ENCODE measurements around the gene EPHB3. TPM values are rescaled to one million over a fixed set of nuclear protein-coding genes. Genes with fewer than 3 reads are reported as not detected.
A peak's percentile ranks its signal among the peaks of the same experiment; 100 is the strongest.

EPHB3 gene
- total RNA-seq, 2 experiments from 2014 or later: 0.12 to 0.22 TPM

DNA sequence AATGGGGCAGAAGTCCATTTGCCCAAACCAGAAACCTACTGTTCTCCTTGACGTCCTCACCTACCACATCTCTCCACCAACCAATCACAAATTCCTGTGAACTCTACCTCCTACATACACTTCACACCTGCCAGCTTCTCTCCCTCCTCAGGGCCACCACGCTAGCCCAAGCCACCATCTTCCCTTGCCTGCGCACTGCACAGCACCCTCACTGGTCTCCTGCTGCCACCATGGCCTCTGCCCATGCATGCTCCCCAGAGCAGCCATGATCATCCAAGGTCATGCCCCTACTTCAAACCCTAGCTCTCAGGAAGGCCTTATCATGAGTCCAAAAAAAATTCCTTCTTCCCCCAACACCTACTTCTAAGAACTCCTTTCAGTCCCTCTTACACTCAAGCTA lies 1.1 kb upstream of the EPHB3 start:
- Mint-ChIP-seq H3K27me3 (peaks cover 46% of the 10 kb centered on the region), H3K27ac (peak overlapping the region; percentile 22), H3K4me1 (peaks cover 40% of the 10 kb centered on the region), H3K9me3 (no peaks in the 10 kb centered on the region), H3K4me3 (peak overlapping the region; percentile 51), H3K36me3 (ENCODE audit: low read depth) (no peaks in the 10 kb centered on the region)
- POLR2A ChIA-PET: no interaction called here
- no peak for DNase-seq
- CTCF ChIA-PET: interaction anchor here (0.5 to 2.7 kb wide), 44 partner anchors 8 to 739 kb away, joined by 3 to 17 read pairs (median 5); partner anchors contain the start of genes THPO and VPS8

DNA sequence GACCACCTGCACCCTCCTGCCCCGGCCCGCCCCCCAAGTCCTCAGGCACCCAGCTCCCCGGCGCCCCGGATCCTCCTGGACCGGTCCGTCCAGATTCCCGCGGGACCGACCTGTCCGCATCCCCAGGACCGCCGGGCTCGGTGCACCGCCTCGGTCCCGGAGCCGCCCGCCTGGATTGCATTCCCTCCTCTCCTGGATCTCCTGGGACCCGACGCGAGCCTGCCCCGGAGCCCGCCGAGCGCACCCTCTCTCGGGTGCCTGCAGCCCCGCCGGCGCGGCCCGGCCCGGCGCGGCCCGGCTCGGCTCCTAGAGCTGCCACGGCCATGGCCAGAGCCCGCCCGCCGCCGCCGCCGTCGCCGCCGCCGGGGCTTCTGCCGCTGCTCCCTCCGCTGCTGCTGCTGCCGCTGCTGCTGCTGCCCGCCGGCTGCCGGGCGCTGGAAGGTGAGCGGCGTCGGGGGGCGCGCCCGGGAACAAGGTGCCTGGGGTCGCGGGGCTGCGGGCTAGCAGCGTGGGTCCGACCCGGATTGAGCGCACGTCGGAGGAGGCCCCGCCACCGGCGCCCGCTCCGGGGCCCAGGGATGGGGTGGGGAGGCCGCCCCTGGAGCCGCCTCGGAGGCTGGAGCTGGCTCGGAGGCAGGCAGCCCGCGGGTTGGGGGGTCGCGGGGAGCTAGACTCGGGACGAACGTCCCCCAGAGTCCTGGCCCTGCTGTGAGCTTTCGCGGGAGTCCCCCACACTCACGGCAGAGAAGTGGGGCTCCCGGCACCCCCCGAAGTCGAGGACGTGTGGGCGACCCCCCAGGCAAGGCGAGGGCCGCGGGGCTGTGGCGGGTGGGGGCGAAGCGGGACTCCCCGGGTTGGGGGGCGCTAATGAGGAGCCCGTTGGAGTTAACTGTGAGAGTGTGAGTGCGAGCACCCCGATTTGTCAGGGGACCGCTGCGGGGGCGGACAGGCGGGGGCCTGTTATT lies 610 bp downstream of the EPHB3 start:
- Mint-ChIP-seq H3K27me3 (peaks cover 46% of the 10 kb centered on the region), H3K4me1 (peaks cover 26% of the 10 kb centered on the region), H3K36me3 (ENCODE audit: low read depth) (no peaks in the 10 kb centered on the region), H3K4me3 (no peak overlapping the region), H3K27ac (no peak overlapping the region), H3K9me3 (no peaks in the 10 kb centered on the region)
- CTCF ChIA-PET: interaction anchor here (0.5 to 2.7 kb wide), 39 partner anchors 7 to 261 kb away, joined by 3 to 17 read pairs (median 5); partner anchors contain the start of genes THPO and VPS8
- DNase-seq: no peak
- POLR2A ChIA-PET: no interaction called here

DNA sequence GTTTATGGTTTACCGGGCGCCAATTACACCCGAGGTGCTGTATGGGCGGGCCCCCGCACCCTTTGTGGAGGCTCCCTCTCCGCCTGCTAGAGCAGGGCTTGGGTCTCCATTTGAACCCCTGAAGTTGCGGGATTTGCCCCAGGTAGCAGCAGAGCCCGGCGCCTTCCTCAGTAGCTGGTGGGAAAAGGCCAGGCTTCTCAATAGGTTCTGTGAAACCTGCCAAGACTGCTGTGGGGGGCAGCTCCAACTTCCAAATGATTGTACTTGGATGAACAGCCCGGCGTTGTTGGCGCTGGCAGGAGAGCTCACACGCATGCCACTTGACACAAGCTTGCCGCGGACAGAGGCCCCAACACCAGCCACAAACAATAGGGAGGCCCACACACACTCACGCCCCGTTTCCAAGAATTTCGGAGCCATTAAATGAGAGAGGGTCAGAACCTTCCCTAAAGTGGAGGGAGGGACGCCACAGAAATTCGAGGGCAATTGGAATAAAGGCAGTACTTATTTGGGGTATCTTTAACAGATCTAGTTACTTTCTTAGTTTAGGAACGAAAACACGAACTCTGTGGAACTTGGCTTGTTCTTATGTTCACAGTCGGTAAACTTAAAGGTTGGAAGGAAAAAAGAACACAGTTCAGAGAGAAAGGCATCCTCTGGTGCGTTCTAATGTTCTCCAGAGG lies 1.4 kb downstream of the EPHB3 start:
- Mint-ChIP-seq H3K9me3 (no peaks in the 10 kb centered on the region), H3K36me3 (ENCODE audit: low read depth) (no peaks in the 10 kb centered on the region), H3K4me1 (peaks cover 25% of the 10 kb centered on the region), H3K27ac (no peak overlapping the region), H3K27me3 (peaks cover 49% of the 10 kb centered on the region), H3K4me3 (no peak overlapping the region)
- ChIA-PET POLR2A (no interaction called here), CTCF (interaction anchor here (1.2 to 2.7 kb wide), 3 partner anchors 191 to 248 kb away, joined by 4 to 12 read pairs (median 6); partner anchors contain the start of gene VPS8)
- no peak for DNase-seq

DNA sequence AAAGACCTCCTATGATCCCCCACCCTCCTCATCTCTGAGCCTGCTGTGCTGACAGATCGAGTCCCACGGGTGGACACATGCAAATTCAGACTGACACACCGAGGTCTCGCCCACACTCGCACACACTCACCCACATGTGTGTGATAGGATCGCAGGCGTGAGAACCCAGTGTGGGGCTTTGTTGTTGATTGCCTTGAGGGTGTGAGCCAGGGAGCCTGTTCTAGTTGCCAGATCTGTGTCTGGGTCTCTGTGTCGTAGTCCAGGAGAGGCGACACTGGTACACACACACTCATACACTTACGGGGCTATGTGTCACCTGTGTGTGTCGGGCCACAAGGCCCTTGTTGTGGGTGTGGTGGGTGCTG lies 2.0 kb downstream of the EPHB3 start:
- Mint-ChIP-seq H3K4me3 (no peak overlapping the region), H3K27ac (no peak overlapping the region)

DNA sequence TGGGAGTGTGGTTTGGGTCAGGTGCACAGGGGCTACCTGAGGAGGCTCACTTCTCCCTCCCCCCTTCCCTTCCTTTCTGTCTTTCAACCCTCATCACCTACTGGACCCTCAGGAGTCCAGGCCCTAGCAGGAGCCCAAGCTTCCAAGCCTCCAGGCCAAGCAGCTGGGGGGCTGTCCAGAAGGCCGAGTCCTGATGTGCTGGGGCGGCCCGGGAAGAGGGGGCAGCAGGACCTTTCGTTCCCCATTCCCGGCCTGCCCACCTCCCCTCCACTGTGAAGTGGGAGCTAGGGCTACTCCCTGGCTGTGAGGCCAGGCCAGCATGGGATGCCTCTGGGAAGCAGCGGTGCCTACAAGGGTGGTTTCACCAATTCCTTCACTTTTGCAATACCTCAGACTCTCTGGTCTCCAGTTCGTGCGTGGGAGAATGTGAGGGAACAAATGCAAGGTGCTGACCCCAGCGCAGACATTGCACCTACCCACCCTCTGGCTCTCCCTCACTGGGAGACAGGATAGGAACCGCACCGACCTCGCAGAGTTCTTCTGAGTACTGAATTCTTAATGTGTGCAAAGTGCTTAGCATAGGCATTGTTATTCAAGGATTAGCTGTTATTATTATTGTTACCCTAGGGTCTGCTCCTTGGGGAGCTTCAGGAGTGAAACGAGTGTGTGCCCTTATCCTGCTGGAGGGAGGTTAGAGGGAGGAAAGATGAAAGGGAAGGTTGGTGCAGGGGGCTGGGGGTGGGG lies 2.5 kb downstream of the EPHB3 start:
- Mint-ChIP-seq H3K27ac (no peak overlapping the region), H3K36me3 (ENCODE audit: low read depth) (no peaks in the 10 kb centered on the region), H3K4me3 (no peak overlapping the region), H3K27me3 (peaks cover 53% of the 10 kb centered on the region), H3K9me3 (no peaks in the 10 kb centered on the region), H3K4me1 (peaks cover 22% of the 10 kb centered on the region)
- ChIA-PET POLR2A (no interaction called here), CTCF (interaction anchor here (1.0 kb wide), 1 partner anchor 9 kb away, joined by 3 read pairs; no protein-coding TSS in a partner anchor)
- no peak for DNase-seq

More for the DNA sequence above, 2.0 kb downstream of the EPHB3 start:
- peaks cover 51% of the 10 kb centered on the region for H3K27me3 Mint-ChIP-seq
- ChIA-PET CTCF (no interaction called here), POLR2A (no interaction called here)
- H3K4me1 Mint-ChIP-seq: peaks cover 22% of the 10 kb centered on the region
- H3K9me3 Mint-ChIP-seq: no peaks in the 10 kb centered on the region
- H3K36me3 Mint-ChIP-seq (ENCODE audit: low read depth): no peaks in the 10 kb centered on the region
- no peak for DNase-seq

DNA sequence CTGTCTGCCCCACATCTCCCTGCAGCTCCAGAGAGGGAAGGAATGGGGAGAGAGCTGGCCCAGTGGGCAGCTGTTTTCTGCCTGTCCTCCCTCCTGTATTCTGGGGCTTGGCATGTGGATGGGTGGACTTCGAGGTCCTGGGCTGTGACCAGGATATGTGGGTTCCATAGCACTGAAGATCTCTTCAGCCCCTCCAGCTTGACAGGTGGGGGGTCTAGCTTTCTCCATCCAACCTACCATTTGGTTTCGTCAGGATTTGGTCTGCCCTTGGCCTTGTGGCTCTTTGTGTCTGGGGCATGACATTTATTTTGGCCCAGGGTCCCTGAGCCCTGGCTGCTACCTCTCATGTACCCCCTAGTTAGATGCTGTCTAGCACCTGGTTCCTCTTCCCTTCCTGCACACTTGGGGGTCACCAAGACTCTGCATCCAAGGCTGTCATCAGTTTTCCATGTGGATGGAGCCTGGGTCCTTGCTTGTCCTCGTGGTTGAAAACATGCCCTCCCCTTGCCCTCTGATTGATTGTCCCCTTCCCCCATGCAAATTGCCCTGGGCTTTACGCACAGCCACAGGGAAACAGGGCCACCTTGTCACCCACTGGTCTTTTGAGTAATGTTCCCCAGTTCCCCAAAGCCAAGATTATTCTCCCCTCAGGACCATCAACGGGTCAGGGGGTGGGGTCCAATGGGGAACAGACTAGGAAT lies 3.2 kb downstream of the EPHB3 start:
- Mint-ChIP-seq H3K36me3 (ENCODE audit: low read depth) (no peaks in the 10 kb centered on the region), H3K27ac (no peak overlapping the region), H3K4me3 (no peak overlapping the region), H3K9me3 (no peaks in the 10 kb centered on the region), H3K4me1 (peaks cover 22% of the 10 kb centered on the region), H3K27me3 (peaks cover 57% of the 10 kb centered on the region)
- POLR2A ChIA-PET: no interaction called here
- CTCF ChIA-PET: interaction anchor here (1.0 to 1.5 kb wide), 3 partner anchors 10 to 239 kb away, joined by 3 read pairs; no protein-coding TSS in a partner anchor
- no peak for DNase-seq

DNA sequence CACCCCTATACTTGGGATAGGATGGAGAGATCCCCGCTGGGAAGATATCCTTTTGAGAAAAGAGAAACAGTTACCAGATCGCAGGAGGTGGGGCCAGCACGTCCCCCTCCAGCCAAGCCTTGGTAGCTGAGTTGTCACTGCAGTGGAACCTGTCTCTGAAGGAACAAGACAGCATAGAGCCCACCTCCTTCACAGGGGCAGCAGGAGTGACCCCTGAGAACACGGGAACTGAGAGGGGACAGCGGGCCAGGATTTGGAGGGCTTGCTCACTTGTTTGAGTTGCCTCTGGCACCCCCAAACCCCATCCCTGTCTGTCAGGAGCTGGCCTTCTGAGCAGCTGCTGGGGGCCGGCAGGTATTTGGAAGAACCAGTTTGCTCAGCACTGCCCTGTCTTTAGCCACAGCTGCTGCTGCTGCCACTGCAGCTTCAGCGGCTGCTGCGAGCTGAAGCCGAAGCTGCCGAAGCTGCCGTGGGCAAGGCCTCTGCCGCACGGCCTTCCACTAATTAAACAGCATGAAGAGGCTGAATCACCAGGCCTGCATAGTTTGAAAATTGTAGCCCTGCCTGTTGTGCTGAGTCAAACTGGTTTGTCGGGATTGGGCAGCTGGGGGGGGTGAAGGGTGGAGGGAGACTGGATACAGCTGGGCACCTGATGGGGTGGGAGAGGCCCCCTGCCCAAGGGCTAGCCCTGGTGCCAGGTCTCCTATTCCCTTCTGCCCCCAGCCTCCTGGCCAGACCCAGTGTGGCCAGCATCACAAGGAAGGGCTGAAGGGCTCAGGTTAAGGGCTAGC lies 4.0 kb downstream of the EPHB3 start:
- Mint-ChIP-seq H3K27me3 (peaks cover 58% of the 10 kb centered on the region), H3K4me3 (no peak overlapping the region)
- POLR2A ChIA-PET: interaction anchor here (0.5 kb wide), 1 partner anchor 550 kb away, joined by 3 read pairs; no protein-coding TSS in a partner anchor

DNA sequence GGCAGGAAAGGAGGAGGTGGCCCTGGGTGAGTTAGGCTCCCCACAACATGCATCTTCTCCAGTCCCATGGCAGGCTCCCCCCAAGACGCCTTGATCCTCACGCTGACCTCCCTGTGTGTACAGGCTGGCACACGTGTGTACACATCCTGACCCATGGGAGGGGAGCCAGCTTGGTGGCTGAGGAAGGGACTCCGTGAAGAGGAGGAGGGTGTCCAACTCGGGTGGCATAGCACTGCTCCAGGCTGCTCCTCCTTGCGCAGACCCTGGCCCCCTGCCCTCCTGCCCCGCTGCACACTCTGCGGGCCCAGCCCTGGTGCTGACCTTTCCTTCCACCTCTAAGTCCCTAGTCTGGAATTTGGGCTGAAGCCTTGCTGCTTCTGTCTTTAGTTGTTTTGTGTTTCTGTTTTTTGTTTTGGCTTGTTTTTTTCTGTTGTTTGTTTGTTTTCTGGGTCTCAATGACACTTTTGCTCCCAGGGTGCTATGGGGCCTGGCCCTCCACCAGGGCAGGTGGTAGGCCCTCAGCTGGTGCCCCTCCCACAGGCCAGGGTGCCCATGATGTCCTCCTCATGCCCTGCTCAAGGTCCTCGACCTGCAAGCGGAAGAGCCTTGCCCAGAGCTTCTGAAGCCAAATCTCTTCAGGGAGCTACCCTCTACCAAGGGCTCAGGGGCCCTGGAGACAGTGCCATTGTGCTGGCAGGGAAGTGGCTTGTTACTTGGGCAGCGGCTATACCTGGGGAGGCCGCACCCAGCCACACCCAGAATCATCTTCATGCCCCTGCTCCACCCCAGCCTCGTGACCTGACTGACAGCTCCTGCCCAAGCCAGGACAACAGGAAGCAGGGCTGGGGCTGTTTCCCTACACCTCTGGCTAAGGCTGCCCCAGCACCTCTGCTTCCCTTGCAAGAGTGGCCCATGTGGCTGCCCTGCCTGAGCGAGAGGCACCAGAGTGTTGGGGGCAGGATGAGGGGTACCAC lies 5.1 kb downstream of the EPHB3 start:
- H3K9me3 Mint-ChIP-seq: no peaks in the 10 kb centered on the region
- peaks cover 8% of the 10 kb centered on the region for H3K4me1 Mint-ChIP-seq
- H3K27ac Mint-ChIP-seq: no peak overlapping the region
- ChIA-PET POLR2A (interaction anchor here (0.5 kb wide), 1 partner anchor 551 kb away, joined by 3 read pairs; no protein-coding TSS in a partner anchor), CTCF (no interaction called here)
- DNase-seq: no peak
- peaks cover 55% of the 10 kb centered on the region for H3K27me3 Mint-ChIP-seq
- no peak overlapping the region for H3K4me3 Mint-ChIP-seq
- H3K36me3 Mint-ChIP-seq (ENCODE audit: low read depth): no peaks in the 10 kb centered on the region

More for the DNA sequence above, 4.0 kb downstream of the EPHB3 start:
- Mint-ChIP-seq H3K4me1 (peaks cover 18% of the 10 kb centered on the region), H3K36me3 (ENCODE audit: low read depth) (no peaks in the 10 kb centered on the region), H3K27ac (no peak overlapping the region), H3K9me3 (no peaks in the 10 kb centered on the region)
- CTCF ChIA-PET: interaction anchor here (1.0 to 1.5 kb wide), 2 partner anchors 151 to 238 kb away, joined by 3 read pairs; no protein-coding TSS in a partner anchor
- no peak for DNase-seq

DNA sequence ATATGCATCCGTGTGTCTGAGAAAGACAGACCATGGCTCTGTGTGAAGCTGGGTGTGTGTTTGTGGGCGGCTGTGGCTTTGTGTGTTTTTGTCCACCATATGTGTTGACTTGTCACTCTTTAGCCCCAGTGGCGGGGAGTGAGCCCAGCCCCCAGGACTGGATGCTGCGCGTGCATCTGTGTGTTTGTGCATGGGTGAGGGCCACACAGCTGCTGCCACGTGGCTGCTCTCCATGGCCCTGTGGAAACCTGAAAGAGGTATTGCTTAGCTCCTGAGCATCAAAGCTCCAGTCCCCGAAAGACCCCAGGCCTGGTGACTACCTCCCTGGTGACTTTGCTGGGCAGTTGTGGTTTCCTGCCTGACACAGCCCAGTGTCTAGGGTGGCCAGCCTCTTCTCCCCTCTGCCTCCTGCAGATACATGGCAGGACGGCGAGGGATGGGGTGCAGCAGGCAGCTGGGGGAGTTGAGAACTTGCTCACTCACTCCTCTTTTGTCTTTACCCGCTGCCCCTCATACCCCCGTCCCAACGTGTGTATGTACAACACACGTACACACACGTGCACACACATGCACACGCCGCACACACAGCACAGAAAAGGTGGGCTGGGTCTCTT lies 6.5 kb downstream of the EPHB3 start:
- H3K27ac Mint-ChIP-seq: no peak overlapping the region
- H3K4me3 Mint-ChIP-seq: no peak overlapping the region
- no peaks in the 10 kb centered on the region for H3K36me3 Mint-ChIP-seq (ENCODE audit: low read depth)
- peaks cover 58% of the 10 kb centered on the region for H3K27me3 Mint-ChIP-seq
- POLR2A ChIA-PET: no interaction called here
- DNase-seq: no peak
- H3K9me3 Mint-ChIP-seq: no peaks in the 10 kb centered on the region
- CTCF ChIA-PET: no interaction called here
- H3K4me1 Mint-ChIP-seq: peaks cover 8% of the 10 kb centered on the region

DNA sequence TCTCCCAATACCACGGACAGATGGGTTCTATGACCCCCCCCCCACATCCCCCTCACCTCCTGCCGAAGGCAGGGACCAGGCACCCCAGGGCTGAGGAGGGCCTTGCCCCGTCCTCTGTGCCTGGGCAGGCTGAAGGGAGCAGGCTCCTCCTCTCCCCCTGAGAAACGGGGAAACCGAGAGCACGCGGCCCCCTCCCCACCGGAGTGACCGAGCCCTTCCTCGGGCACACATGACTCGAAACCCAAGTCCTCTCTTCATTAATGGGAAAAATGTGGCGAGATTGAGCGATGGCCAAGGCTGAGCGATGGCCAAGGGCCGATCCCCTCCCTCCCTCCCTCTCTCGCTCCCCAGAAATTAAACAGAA lies 7.0 kb downstream of the EPHB3 start:
- CTCF ChIA-PET: no interaction called here
- Mint-ChIP-seq H3K27me3 (peaks cover 53% of the 10 kb centered on the region), H3K36me3 (ENCODE audit: low read depth) (no peaks in the 10 kb centered on the region), H3K4me3 (no peak overlapping the region), H3K9me3 (no peaks in the 10 kb centered on the region), H3K27ac (no peak overlapping the region), H3K4me1 (peaks cover 8% of the 10 kb centered on the region)
- no peak for DNase-seq
- POLR2A ChIA-PET: no interaction called here
